Measurements from ENCODE around the gene KPNA4. TPM values are rescaled to one million over a fixed set of nuclear protein-coding genes. Genes with fewer than 3 reads are reported as not detected.
"Not testable (repeated sequence)": the region's sequence is repeated elsewhere in the genome, so short reads cannot be mapped to it uniquely, and the experiment has no call there.

The KPNA4 gene
- polyA plus RNA-seq, 3 donors, result 4.4 to 14.7 (median 4.5) TPM

GRCh38 chr3:160574636-160575035 is 9.3 kb upstream of the KPNA4 start:
- peaks cover 5 to 32% (median 19%) of the 10 kb centered on the region in 7 donors for H3K9me3 Mint-ChIP-seq
- peaks cover 4 to 22% of the 10 kb centered on the region in 2 donors for H3K9me3 ChIP-seq (replicated peaks in 1 of 2; ENCODE audit: control insufficient read depth in 1 of 2, insufficient read depth in 1 of 2, low read length in 2 of 2)
- intact Hi-C loops (cut with micrococcal nuclease), result no loop called here
- no peak overlapping the region for H2AFZ ChIP-seq (ENCODE audit: insufficient read depth, low read depth, low read length, poor library complexity, severe bottlenecking)
- TF ChIP-seq CTCF (IDR thresholded peaks at IDR 0.05), result no peak
- no peak overlapping the region for H3K27ac Mint-ChIP-seq
- no peak overlapping the region for H3K4me2 ChIP-seq (replicated peaks; ENCODE audit: extremely low read depth, low read length, poor library complexity, severe bottlenecking)
- H3K36me3 ChIP-seq (replicated peaks in 1 of 2; ENCODE audit: control insufficient read depth in 1 of 2, insufficient read depth in 2 of 2, low read length in 2 of 2), result no peaks in the 10 kb centered on the region
- peaks cover 10% of the 10 kb centered on the region for H3K4me1 Mint-ChIP-seq
- H3K4me1 ChIP-seq (ENCODE audit: control insufficient read depth in 1 of 2, insufficient read depth in 2 of 2, low read length in 2 of 2), result peaks cover 7 to 12% of the 10 kb centered on the region in 2 donors
- no peak overlapping the region for H3K9ac ChIP-seq (ENCODE audit: insufficient read depth, low read length, poor library complexity, severe bottlenecking)
- no peaks in the 10 kb centered on the region for H4K20me1 ChIP-seq (ENCODE audit: insufficient read depth, low read length)
- no peak overlapping the region for H3K4me3 Mint-ChIP-seq
- H3K4me3 ChIP-seq (replicated peaks in 1 of 3; ENCODE audit: low read depth in 2 of 3, low read length in 3 of 3), result no peak overlapping the region
- H3K27ac ChIP-seq (ENCODE audit: low read depth in 1 of 2, low read length in 2 of 2), result no peak overlapping the region
- peaks cover 0 to 3% (median 0%) of the 10 kb centered on the region in 3 donors for H3K27me3 Mint-ChIP-seq (ENCODE audit: low read depth in 3 of 3)
- DNase-seq, result no peak
- 100% methylated on average over 2 of the region's 3 CpGs for WGBS (ENCODE audit: insufficient coverage)
- H3K36me3 Mint-ChIP-seq, result peaks cover 2 to 3% of the 10 kb centered on the region in 2 donors
- H3K27me3 ChIP-seq (ENCODE audit: control insufficient read depth in 2 of 2, insufficient read depth in 2 of 2, low read length in 2 of 2), result no peaks in the 10 kb centered on the region
- H3K79me2 ChIP-seq (ENCODE audit: insufficient read depth, low read length), result no peaks in the 10 kb centered on the region

- H3K27ac Mint-ChIP-seq; H3K27ac ChIP-seq (ENCODE audit: low read depth in 1 of 2, low read length in 2 of 2); H3K27me3 ChIP-seq (ENCODE audit: control insufficient read depth in 2 of 2, insufficient read depth in 2 of 2, low read length in 2 of 2); H3K4me2 ChIP-seq (replicated peaks; ENCODE audit: extremely low read depth, low read length, poor library complexity, severe bottlenecking); H3K36me3 ChIP-seq (replicated peaks in 1 of 2; ENCODE audit: control insufficient read depth in 1 of 2, insufficient read depth in 2 of 2, low read length in 2 of 2); H3K9ac ChIP-seq (ENCODE audit: insufficient read depth, low read length, poor library complexity, severe bottlenecking); H3K4me3 ChIP-seq (replicated peaks in 1 of 3; ENCODE audit: low read depth in 2 of 3, low read length in 3 of 3); DNase-seq; H2AFZ ChIP-seq (ENCODE audit: insufficient read depth, low read depth, low read length, poor library complexity, severe bottlenecking); H3K27me3 Mint-ChIP-seq (ENCODE audit: low read depth in 3 of 3); intact Hi-C loops (cut with micrococcal nuclease); H3K36me3 Mint-ChIP-seq; H3K79me2 ChIP-seq (ENCODE audit: insufficient read depth, low read length); H3K4me3 Mint-ChIP-seq; H4K20me1 ChIP-seq (ENCODE audit: insufficient read depth, low read length): not testable (repeated sequence)
- H3K4me1 ChIP-seq (ENCODE audit: control insufficient read depth in 1 of 2, insufficient read depth in 2 of 2, low read length in 2 of 2), result peaks cover 7 to 18% of the 10 kb centered on the region in 2 donors
- H3K9me3 ChIP-seq (replicated peaks in 1 of 2; ENCODE audit: control insufficient read depth in 1 of 2, insufficient read depth in 1 of 2, low read length in 2 of 2), result peaks cover 4 to 22% of the 10 kb centered on the region in 2 donors
- WGBS (ENCODE audit: insufficient coverage), result 98% methylated on average over 23 of the region's 35 CpGs
- H3K4me1 Mint-ChIP-seq, result peaks cover 16% of the 10 kb centered on the region
- peaks cover 3 to 27% (median 15%) of the 10 kb centered on the region in 7 donors for H3K9me3 Mint-ChIP-seq
Measured at GRCh38 chr3:160573955-160574525, 8.7 kb upstream of the KPNA4 start.

Measured in CD14-positive monocyte (primary cell).